Epidermal melanocyte (primary cell): ENCODE measurements around the gene C19orf67.
A peak's percentile ranks its signal among the peaks of the same experiment; 100 is the strongest.
"Not testable (repeated sequence)": the region's sequence is repeated elsewhere in the genome, so short reads cannot be mapped to it uniquely, and the experiment has no call there.

ENCODE experiments used
- DNase-seq: peaks from one replicate; pipeline ENCODE4 v3.0.0; 2011; ENCODE audit warnings: low spot score; ENCODE audit not compliant: insufficient read length

C19orf67 gene

DNA sequence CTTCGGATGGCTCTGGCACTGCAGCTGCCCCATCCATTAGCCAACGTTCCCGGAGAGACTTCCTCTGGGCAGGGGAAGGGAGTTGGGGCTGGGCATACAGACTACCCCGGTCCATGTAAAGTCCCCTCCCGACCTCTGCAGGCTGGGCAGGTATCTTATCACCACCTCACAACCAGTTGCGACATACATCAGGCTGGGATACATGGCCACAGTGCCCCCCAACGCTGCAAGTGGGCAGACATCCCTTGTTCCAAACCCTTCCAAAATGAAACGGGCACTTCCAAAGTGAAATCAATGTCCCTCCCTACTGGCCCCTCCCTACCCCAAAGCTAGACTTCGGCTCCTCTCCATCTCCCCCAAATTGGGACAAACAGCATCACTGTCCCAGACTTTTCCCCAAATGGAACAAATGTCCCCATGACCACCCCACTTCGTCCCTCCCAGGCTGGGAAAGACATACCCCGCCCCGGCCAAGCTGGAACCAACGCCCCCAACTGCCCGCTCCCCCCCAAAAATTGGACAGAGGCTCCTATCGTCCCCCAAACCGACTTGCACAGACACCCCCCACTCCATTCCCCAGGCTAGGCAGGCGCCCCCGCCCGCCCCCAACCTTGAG is 28.7 kb downstream of the C19orf67 start:
- peak; percentile 3 for DNase-seq

DNA sequence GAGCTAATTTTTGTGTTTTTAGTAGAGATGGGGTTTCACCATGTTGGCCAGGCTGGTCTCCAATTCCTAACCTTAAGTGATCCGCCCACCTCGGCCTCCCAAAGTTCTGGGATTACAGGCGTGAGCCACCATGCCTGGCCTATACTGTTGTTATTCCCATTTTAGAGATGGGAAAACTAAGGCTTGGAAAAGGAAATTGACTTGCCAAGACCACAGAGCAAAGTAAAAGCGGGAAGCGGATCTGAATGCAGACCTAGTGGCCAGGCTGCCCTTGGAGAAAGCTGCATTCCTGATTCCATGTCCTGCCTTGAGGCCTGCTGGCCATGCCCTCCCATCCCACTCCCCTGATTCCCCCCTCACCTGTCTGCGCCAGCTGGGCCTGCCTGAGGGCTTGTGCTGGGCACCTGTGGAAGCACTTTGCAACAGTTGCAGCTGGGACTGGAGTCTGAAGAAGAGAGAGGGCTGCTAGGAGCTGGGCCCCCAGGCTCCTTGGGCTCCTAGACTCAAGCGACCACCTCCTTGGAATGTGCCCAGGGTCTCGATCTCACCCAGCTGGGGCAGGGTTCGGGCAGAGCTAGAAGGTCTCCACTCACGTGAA is 29.4 kb downstream of the C19orf67 start:
- peak; percentile 5 for DNase-seq

DNA sequence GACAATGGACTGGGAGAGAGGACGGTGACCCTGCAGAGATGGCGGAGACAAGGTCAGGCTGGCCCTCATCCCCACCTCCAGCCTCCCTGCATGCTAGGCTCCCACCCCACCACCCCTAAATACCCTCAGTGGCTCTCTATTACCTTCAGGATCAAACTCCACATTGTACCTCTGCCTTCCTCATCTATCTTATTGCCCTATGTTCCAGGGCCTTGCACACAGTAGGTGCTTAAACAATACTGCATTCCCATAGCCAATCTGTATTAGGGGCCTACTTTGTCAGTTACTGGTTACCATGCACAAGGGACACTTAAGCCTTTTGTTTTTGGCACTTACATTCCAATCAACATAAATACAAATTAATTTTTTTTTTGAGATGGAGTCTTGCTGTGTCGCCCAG is 30.2 kb downstream of the C19orf67 start:
- DNase-seq, result peak; percentile 6

DNA sequence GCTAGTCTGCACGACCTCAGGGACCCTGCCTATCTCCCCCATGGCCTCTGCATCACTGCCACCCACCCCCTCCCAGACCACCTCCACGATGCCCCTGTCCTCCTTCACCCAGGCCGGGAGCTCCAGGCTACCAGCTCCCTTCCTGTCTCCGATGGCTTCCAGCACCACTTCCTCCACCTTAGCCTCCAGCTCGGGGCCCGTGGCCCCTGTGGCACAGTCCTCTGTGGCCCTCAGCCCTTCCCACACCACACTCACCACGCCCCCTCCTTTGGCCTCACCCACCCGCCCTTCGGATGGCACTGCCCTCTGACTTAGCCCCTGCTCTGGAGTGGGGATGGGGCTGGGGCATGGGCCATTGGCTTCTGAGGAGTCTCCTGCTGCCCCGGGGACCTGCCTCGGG is 30.9 kb downstream of the C19orf67 start:
- DNase-seq, result peak; percentile 6

DNA sequence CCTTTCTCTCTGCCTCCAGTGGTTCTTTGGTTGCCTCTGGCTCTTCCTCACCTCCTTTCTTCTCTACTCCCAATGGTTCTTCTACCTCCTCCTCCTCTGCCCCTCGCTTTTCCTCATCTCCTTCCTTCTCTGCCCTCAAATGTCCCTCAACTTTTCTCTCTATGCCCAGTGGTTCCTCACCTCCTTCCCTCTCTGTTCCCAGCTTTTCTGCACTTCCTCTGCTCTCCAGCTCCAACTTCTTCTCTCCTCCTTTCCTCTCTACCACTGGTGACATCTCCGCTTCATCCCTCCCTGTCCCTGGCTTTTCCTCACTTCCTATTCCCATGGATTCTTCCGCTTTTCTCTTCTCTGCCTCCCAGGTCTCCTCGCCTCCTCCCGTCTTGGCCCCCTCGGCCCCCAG is 31.5 kb downstream of the C19orf67 start:
- peak; percentile 8 for DNase-seq

DNA sequence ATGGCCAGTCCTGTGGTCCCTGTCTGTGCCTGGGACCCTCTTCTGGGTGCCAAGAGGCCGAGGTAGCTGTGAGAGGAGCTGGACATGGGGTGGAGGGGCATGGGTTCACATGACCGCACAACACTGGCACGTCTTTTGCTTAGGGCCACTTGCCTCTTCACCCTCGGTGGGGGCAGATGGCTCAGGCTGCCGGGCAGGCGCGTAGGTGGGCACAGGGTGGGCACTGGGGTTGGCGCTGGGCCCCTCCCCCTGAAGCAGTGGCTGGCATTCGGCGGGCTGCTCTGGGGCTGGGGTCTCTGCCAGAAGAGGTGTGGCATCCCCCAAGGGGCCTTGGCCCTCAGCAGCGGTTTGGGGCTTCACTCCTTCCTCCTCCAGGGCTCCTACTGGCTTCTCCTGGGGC is 32.1 kb downstream of the C19orf67 start:
- DNase-seq, result peak; percentile 10

DNA sequence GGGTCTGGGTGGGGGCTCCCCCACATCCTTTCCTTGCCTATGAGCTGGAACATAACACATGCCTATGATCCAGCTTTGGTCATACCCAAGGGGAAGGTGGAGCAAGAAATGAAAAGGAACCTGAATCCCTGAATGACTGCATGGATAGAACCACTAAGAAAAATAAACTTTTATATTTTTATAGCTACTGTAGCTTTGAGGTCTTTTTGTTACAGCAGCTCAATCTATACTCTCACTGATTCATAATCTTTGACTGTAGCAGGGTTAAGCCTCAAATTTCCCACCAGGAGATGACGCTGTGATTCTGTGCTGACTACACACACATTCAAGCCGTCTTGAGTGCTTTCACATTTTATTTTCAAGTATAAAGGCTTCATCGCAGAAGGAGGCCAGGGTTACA is 32.6 kb downstream of the C19orf67 start:
- no peak for DNase-seq

DNA sequence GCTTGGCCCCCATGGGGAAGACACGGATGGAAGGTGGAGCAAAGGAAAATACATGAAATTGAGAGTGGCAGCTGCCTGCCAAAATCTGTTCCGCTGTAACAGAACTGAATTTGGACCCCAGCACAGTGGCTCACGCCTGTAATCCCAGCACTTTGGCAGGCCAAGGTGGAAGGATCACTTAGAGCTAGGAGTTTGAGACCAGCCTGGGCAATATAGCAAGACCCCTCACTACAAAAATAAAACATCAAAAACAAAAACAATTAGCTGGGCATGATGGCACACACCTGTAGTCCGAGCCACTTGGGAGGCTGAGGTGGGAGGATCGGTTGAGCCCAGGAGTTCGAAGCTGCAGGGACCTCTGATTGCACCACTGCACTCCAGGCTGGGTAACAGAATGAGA is 33.1 kb downstream of the C19orf67 start:
- no peak for DNase-seq

DNA sequence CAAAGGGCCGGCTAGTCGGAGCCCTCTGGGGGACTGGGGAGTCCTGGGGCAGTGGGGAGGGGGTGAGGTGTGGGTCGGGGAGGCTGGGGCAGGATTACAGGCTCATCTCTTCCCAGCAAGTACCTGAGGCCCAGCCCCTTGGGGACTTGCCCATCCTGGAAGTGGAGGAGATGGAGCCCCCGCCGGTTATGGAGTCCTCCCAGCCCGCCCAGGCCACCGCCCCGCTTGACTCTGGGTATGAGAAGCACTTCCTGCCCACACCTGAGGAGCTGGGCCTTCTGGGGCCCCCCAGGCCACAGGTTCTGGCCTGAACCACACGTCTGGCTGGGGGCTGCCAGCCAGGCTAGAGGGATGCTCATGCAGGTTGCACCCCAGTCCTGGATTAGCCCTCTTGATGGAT is 33.6 kb downstream of the C19orf67 start:
- DNase-seq, result no peak

DNA sequence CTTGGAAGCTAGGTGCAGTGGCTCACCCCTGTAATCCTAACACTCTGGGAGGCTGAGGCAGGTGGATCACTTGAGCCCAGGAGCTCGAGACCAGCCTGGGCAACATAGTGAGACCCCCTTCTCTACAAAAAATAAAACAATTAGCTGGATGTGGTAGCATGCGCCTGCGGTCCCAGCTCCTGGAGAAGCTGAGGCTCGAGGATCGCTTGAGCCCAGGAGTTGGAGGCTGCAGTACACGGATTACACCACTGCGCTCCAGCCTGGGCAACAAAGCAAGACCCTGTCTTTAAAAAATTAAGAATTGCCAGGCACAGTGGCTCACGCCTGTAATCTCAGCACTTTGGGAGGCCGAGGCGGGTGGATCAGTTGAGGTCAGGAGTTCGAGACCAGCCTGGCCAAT is 34.6 kb downstream of the C19orf67 start:
- DNase-seq, result not testable (repeated sequence)

DNA sequence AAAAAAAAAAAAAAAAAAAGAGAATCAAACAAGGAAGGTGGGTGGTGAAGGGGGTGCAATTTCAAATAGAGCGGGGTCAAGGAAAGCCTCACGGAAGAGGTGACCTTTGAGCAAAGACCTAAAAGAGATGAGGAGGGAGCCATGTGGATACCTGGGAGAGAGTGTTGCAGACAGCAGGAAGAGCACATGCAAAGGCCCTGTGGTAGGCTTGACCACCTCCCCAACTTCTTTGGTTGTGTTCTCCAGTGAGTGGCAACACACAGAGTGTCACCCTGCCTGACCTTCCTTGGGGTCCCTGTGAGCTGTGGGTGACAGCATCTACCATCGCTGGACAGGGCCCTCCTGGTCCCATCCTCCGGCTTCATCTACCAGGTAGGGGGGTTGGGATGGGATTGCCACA is 35.1 kb downstream of the C19orf67 start:
- peak; percentile 3 for DNase-seq

DNA sequence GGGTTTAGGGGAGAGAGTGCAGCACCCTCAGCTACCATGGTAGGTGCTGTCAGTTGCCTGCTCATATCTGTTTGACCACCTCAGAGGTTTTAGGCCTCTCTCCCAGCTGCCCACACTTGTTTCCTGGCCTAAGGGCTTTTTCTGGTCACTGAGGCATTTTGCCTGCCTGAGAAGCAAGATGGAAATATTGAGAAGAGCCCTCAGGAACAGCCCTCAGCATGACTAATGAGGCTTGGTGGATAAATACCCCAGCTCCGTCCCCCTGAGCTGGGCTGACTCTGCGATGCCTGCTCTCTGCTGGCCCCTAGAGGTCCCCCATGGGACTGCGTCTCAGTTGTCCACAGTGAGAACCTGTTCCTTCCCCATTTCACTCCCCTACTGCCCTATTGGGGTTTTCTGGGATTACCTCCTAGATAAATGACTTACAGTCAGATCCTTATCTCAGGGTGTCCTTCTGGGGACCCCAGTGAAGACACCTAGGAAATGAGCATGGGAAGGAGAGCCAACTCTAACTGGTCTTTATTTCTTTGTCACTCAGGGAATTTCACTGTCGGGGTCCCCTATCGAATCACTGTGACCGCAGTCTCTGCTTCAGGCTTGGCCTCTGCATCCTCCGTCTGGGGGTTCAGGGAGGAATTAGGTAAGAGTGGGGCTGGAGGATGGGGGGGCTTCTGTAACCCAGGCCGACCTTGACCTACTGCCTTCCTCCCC is 37.0 kb downstream of the C19orf67 start:
- DNase-seq, result peak; percentile 20

DNA sequence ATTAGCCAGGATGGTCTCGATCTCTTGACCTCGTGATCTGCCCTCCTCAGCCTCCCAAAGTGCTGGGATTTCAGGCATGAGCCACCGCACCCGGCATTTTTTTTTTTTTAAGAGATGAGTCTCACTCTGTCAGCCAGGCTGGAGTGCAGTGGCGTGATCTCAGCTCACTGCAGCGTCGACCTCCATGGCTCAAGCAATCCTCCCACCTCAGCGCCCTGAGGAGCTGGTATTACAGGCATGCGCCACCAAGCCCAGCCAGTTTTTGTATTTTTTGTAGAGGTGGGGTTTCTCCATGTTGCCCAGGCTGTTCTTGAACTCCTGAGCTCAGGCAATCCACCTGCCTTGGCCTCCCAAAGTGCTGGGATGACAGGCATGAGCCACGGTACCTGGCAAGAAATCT is 37.7 kb downstream of the C19orf67 start:
- not testable (repeated sequence) for DNase-seq

DNA sequence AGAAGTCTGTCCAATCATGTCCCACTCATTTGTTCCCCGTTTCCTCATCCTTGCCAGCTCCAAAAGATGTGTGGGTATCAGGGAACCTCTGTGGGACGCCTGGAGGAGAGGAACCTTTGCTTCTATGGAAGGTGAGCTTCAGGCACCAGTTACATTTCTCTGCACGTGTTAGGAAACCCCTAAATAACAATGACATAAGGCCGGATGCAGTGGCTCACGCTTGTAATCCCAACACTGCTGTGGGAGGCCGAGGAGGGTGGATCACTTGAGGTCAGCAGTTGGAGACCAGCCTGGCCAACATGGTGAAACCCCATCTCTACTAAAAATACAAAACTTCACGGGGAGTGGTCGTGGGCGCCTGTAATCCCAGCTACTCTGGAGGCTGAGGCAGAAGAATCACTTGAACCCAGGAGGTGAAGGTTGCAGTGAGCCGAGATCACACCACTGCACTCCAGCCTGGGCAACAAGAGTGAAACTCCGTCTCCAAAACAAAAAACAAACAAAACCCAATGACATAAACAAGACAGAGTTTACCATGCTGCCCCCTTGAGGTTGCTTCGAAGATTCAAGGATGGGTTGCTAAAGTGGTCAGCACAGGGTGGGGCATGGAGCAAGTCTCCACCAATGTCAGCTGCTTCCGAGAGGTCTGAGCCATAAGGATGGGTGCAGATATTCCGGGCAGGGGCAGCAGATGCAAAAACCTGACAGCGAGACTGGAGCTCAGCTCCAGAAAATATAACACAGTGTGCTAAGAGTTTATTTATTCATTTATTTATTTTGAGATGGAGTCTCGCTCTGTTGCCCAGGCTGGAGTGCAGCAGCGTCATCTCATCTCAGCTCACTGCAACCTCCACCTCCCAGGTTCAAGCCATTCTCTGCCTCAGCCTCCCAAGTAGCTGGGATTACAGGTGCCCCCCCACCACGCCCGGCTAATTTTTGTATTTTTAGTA is 42.6 kb downstream of the C19orf67 start:
- DNase-seq, result peak; percentile 67

DNA sequence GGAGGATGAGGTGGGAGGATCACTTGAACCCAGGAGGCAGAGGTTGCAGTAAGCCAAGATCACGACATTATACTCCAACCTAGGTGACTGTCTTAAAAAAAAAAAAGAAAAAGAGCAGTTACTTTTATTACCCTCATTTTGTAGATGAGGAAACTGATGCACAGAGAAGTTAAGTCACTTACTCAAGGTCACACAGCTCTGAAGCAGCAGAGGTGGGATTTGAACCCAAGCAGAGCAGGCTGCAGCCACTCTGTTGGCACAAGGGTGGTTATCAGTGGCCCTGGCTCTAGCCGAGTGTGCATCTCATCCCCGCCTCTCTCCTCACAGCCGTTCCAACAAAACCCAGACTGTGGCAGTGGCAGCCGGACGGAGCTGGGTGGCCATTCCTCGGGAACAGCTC is 46.4 kb downstream of the C19orf67 start:
- DNase-seq, result no peak

DNA sequence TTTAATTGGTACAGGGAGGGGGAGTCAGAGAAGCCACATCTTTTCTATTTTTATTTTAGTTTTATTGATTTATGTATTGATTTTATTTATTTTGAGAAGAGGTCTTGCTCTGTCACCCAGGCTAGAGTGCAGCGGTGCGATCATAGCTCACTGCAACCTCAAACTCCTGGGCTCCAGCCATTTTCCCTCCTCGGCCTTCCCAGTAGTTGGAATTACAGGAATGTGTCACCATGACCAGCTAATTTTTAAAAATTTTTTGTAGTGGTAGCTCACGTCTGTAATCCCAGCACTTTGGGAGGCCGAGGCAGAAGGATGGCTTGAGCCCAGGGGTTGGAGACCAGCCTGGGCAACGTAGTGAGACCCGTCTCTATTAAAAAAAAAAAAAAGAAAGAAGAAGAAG is 49.9 kb downstream of the C19orf67 start:
- no peak for DNase-seq

DNA sequence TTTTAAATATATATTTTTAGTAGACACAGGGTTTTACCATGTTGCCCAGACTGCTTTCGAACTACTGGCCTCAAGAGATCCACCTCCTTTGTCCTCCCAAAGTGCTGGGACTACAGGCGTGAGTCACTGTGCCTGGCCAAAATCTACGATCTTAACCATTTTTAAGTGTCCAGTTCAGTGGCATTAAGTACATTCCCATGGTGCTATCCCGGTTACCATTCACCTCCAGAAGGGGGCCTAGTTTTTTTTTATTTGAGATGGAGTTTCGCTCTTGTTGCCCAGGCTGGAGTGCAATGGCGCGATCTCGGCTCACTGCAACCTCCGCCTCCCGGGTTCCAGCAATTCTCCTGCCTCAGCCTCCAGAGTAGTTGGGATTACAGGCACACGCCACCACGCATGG is 50.4 kb downstream of the C19orf67 start:
- DNase-seq, result not testable (repeated sequence)

DNA sequence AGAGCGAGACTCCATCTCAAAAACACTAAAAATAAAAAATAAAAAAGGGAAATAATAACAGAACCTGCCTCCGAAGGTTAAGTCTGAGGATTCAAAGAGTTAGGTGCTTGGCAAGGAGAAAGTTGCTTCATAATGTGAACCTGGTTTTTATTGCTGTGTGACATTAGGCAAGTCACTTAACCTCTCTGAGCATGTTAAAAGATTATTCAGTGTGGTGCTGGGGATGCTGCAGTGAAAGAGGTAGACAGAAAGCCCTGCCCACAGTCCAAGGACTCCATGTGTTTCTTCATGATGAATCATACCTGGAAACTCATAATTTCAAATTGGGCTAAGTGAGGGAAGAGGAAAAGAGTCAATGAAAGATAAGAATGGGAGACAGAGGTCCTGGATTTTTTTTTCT is 51.6 kb downstream of the C19orf67 start:
- peak; percentile 10 for DNase-seq

DNA sequence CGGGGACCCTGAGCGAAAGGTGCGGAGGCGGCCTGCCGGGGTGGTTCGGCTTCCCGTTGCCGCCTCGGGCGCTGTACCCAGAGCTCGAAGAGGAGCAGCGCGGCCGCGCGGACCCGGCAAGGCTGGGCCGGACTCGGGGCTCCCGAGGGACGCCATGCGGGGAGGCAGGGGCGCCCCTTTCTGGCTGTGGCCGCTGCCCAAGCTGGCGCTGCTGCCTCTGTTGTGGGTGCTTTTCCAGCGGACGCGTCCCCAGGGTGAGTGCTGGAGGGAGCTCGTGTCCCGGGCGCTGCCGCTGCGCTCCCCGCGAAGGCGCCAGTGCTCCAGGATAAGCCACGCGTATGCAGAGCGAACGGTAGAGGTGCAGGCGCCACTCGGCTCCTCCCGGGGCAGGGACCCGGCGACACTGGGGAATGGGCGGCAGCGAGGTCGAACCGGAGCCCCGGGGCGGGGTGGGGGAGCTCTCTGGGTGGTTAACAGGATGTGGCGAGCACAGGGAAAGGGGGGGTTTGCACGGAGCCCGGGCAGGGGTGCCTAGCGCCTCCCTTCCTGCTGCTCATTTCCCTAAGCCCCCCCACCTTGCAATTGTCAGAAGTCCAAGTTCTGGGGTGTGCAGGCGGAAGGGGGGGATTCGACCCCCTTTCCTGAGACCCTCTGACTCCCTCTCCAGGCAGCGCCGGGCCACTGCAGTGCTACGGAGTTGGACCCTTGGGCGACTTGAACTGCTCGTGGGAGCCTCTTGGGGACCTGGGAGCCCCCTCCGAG is 53.7 kb downstream of the C19orf67 start, which contains the start of gene IL27RA:
Gene IL27RA, plus strand, starts transcription at position 44 of the 762 bp plus-strand sequence. Its CDS starts 111 bp downstream, at position 155.
- DNase-seq, result peak; percentile 44
